ENCODE results near the gene PABPN1. TPM values are rescaled to one million over a fixed set of nuclear protein-coding genes. Genes with fewer than 3 reads are reported as not detected.

The PABPN1 gene
- total and polyA plus RNA-seq, 9 of the 15 experiments (the other 6 are each of a cell fraction or from before 2014, with no cell fraction given): 32.6 to 388 (median 178) TPM

GRCh38 chr14:23306412-23307145 is 14.7 kb upstream of the PABPN1 start, which contains the start of gene BCL2L2 (continued):
- TF ChIP-seq, protein P1, sequence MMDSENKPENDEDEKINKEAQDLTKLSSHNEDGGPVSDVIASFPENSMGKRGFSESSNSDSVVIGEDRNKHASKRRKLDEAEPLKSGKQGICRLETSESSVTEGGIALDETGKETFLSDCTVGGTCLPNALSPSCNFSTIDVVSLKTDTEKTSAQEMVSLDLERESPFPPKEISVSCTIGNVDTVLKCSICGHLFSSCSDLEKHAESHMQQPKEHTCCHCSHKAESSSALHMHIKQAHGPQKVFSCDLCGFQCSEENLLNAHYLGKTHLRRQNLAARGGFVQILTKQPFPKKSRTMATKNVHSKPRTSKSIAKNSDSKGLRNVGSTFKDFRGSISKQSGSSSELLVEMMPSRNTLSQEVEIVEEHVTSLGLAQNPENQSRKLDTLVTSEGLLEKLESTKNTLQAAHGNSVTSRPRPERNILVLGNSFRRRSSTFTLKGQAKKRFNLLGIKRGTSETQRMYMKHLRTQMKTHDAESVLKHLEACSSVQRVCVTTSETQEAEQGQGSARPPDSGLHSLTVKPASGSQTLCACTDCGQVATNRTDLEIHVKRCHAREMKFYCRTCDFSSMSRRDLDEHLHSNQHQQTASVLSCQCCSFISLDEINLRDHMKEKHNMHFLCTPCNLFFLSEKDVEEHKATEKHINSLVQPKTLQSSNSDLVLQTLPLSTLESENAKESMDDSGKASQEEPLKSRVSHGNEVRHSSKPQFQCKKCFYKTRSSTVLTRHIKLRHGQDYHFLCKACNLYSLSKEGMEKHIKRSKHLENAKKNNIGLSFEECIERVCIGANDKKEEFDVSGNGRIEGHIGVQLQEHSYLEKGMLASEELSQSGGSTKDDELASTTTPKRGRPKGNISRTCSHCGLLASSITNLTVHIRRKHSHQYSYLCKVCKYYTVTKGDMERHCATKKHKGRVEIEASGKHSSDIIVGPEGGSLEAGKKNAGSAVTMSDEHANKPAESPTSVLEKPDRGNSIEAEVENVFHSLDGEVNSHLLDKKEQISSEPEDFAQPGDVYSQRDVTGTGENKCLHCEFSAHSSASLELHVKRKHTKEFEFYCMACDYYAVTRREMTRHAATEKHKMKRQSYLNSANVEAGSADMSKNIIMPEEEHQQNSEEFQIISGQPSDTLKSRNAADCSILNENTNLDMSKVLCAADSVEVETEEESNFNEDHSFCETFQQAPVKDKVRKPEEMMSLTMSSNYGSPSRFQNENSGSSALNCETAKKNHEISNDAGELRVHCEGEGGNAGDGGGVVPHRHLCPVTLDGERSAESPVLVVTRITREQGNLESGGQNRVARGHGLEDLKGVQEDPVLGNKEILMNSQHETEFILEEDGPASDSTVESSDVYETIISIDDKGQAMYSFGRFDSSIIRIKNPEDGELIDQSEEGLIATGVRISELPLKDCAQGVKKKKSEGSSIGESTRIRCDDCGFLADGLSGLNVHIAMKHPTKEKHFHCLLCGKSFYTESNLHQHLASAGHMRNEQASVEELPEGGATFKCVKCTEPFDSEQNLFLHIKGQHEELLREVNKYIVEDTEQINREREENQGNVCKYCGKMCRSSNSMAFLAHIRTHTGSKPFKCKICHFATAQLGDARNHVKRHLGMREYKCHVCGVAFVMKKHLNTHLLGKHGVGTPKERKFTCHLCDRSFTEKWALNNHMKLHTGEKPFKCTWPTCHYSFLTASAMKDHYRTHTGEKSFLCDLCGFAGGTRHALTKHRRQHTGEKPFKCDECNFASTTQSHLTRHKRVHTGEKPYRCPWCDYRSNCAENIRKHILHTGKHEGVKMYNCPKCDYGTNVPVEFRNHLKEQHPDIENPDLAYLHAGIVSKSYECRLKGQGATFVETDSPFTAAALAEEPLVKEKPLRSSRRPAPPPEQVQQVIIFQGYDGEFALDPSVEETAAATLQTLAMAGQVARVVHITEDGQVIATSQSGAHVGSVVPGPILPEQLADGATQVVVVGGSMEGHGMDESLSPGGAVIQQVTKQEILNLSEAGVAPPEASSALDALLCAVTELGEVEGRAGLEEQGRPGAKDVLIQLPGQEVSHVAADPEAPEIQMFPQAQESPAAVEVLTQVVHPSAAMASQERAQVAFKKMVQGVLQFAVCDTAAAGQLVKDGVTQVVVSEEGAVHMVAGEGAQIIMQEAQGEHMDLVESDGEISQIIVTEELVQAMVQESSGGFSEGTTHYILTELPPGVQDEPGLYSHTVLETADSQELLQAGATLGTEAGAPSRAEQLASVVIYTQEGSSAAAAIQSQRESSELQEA (IDR thresholded peaks at IDR 0.05; ENCODE audit: low read depth): no peak
- no peak for TF ChIP-seq PTTG1 (tag; IDR thresholded peaks at IDR 0.05; ENCODE audit: low read depth)
- peak; percentile 43 to 52; a peak in 3 of 4 replicates for TF ChIP-seq NRF1 (conservative IDR thresholded peaks at IDR 0.05 in 1 of 2, IDR thresholded peaks at IDR 0.05 in 1 of 2)
- TF ChIP-seq, protein P2, sequence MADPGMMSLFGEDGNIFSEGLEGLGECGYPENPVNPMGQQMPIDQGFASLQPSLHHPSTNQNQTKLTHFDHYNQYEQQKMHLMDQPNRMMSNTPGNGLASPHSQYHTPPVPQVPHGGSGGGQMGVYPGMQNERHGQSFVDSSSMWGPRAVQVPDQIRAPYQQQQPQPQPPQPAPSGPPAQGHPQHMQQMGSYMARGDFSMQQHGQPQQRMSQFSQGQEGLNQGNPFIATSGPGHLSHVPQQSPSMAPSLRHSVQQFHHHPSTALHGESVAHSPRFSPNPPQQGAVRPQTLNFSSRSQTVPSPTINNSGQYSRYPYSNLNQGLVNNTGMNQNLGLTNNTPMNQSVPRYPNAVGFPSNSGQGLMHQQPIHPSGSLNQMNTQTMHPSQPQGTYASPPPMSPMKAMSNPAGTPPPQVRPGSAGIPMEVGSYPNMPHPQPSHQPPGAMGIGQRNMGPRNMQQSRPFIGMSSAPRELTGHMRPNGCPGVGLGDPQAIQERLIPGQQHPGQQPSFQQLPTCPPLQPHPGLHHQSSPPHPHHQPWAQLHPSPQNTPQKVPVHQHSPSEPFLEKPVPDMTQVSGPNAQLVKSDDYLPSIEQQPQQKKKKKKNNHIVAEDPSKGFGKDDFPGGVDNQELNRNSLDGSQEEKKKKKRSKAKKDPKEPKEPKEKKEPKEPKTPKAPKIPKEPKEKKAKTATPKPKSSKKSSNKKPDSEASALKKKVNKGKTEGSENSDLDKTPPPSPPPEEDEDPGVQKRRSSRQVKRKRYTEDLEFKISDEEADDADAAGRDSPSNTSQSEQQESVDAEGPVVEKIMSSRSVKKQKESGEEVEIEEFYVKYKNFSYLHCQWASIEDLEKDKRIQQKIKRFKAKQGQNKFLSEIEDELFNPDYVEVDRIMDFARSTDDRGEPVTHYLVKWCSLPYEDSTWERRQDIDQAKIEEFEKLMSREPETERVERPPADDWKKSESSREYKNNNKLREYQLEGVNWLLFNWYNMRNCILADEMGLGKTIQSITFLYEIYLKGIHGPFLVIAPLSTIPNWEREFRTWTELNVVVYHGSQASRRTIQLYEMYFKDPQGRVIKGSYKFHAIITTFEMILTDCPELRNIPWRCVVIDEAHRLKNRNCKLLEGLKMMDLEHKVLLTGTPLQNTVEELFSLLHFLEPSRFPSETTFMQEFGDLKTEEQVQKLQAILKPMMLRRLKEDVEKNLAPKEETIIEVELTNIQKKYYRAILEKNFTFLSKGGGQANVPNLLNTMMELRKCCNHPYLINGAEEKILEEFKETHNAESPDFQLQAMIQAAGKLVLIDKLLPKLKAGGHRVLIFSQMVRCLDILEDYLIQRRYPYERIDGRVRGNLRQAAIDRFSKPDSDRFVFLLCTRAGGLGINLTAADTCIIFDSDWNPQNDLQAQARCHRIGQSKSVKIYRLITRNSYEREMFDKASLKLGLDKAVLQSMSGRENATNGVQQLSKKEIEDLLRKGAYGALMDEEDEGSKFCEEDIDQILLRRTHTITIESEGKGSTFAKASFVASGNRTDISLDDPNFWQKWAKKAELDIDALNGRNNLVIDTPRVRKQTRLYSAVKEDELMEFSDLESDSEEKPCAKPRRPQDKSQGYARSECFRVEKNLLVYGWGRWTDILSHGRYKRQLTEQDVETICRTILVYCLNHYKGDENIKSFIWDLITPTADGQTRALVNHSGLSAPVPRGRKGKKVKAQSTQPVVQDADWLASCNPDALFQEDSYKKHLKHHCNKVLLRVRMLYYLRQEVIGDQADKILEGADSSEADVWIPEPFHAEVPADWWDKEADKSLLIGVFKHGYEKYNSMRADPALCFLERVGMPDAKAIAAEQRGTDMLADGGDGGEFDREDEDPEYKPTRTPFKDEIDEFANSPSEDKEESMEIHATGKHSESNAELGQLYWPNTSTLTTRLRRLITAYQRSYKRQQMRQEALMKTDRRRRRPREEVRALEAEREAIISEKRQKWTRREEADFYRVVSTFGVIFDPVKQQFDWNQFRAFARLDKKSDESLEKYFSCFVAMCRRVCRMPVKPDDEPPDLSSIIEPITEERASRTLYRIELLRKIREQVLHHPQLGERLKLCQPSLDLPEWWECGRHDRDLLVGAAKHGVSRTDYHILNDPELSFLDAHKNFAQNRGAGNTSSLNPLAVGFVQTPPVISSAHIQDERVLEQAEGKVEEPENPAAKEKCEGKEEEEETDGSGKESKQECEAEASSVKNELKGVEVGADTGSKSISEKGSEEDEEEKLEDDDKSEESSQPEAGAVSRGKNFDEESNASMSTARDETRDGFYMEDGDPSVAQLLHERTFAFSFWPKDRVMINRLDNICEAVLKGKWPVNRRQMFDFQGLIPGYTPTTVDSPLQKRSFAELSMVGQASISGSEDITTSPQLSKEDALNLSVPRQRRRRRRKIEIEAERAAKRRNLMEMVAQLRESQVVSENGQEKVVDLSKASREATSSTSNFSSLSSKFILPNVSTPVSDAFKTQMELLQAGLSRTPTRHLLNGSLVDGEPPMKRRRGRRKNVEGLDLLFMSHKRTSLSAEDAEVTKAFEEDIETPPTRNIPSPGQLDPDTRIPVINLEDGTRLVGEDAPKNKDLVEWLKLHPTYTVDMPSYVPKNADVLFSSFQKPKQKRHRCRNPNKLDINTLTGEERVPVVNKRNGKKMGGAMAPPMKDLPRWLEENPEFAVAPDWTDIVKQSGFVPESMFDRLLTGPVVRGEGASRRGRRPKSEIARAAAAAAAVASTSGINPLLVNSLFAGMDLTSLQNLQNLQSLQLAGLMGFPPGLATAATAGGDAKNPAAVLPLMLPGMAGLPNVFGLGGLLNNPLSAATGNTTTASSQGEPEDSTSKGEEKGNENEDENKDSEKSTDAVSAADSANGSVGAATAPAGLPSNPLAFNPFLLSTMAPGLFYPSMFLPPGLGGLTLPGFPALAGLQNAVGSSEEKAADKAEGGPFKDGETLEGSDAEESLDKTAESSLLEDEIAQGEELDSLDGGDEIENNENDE (IDR thresholded peaks at IDR 0.05; ENCODE audit: low read depth, low read length): no peak

Measured in K562 (cell line).